BLaER1 (cell line): ENCODE measurements around the gene SNX19.

Source experiments
- H3K27ac ChIP-seq: shearing (Covaris generic); formaldehyde crosslinking; 2 replicates; pipeline ENCODE4 v1.8.1; 2022
- H3K27me3 ChIP-seq: shearing (Covaris generic); formaldehyde crosslinking; 2 replicates; pipeline ENCODE4 v1.8.1; 2022
- H3K36me3 ChIP-seq: shearing (Covaris generic); formaldehyde crosslinking; 2 replicates; pipeline ENCODE4 v1.8.1; 2022
- H3K4me1 ChIP-seq: shearing (Covaris generic); formaldehyde crosslinking; 2 replicates; pipeline ENCODE4 v1.8.1; 2022
- H3K4me2 ChIP-seq: shearing (Covaris generic); formaldehyde crosslinking; 2 replicates; pipeline ENCODE4 v1.8.1; 2022
- H3K4me3 ChIP-seq: shearing (Covaris generic); formaldehyde crosslinking; 2 replicates; pipeline ENCODE4 v1.8.1; 2022
- H3K9ac ChIP-seq: shearing (Covaris generic); formaldehyde crosslinking; 2 replicates; pipeline ENCODE4 v1.8.1; 2022
- H3K9me3 ChIP-seq: shearing (Covaris generic); formaldehyde crosslinking; 2 replicates; pipeline ENCODE4 v1.8.1; 2022
- H4K20me1 ChIP-seq: shearing (Covaris generic); formaldehyde crosslinking; 2 replicates; pipeline ENCODE4 v1.8.1; 2022
- Cebpa-rat ChIP-seq: shearing (Covaris generic); IDR thresholded peaks from 2 replicates; pipeline ENCODE4 v1.8.1; 2022

Gene SNX19

GRCh38 chr11:130825561-130825960, 90.7 kb downstream of the SNX19 start:
- Histone ChIP-seq H4K20me1 (no peaks in the 10 kb centered on the region), H3K9ac (no peak overlapping the region), H3K9me3 (no peaks in the 10 kb centered on the region), H3K4me3 (no peak overlapping the region), H3K27me3 (no peaks in the 10 kb centered on the region; the same call in 1 of the 2 replicates), H3K36me3 (no peaks in the 10 kb centered on the region), H3K4me1 (no peaks in the 10 kb centered on the region), H3K4me2 (no peak overlapping the region), H3K27ac (no peak overlapping the region)
- no peak for TF ChIP-seq Cebpa-rat
